SK-N-SH (cell line): ENCODE results near the gene CHMP6. TPM values are rescaled to one million over a fixed set of nuclear protein-coding genes. Genes with fewer than 3 reads are reported as not detected.

Experiments
- CTCF ChIA-PET: fragments of 300-600, 350-600 bp; formaldehyde crosslinking; extraction: SDS; loops from one replicate; lab custom pipeline; 2021; lab: Yijun Ruan, JAX
- POLR2A ChIA-PET: fragments of 350-600 bp; sonication (Branson Sonifier 250); formaldehyde crosslinking; extraction: SDS; loops from one replicate; lab custom pipeline; 2020; ENCODE audit warnings: antibody characterized with exemption, inconsistent platforms; lab: Yijun Ruan, JAX
- DNase-seq: peaks from one replicate; pipeline ENCODE4 v3.0.0; 2012
- H2AFZ ChIP-seq: fragments of 200-600 bp; sonication (generic); 2 replicates; pipeline ENCODE4 v1.8.1; 2016; ENCODE audit warnings: antibody characterized with exemption, mild to moderate bottlenecking, low read depth
- H3F3A ChIP-seq: fragments of 200-600 bp; sonication (generic); replicated peaks from 2 replicates; pipeline ENCODE3; 2016; ENCODE audit warnings: antibody characterized with exemption, mild to moderate bottlenecking; ENCODE audit not compliant: insufficient read depth
- H3K27ac ChIP-seq, 2 experiments: fragments of 200-500 bp in 1 of 2; fragments of 200-600 bp in 1 of 2; sonication (Bioruptor generic) in 1 of 2; sonication (generic), shearing (Covaris generic) in 1 of 2; 2 replicates each; pipeline versions ENCODE4 v1.5.1 to v1.6.1; 2014 to 2016; ENCODE audit warnings: low read depth in 2 of 2, inconsistent platforms in 1 of 2, low read length in 1 of 2, mild to moderate bottlenecking in 1 of 2, mixed read lengths in 1 of 2
- H3K27me3 ChIP-seq: fragments of 200-600 bp; sonication (generic), shearing (Covaris generic); 2 replicates; pipeline ENCODE4 v1.6.1; 2016; ENCODE audit warnings: mixed run types; ENCODE audit not compliant: insufficient read depth
- H3K36me3 ChIP-seq, 2 experiments: fragments of 200-500 bp in 1 of 2; fragments of 200-600 bp in 1 of 2; sonication (Bioruptor generic) in 1 of 2; sonication (generic) in 1 of 2; replicated peaks in 1 of 2; 2 replicates each; pipeline versions ENCODE3 to v1.5.1; 2014 to 2016; ENCODE audit warnings: low read length in 1 of 2, mild to moderate bottlenecking in 1 of 2; ENCODE audit not compliant: insufficient read depth in 2 of 2, control insufficient read depth in 1 of 2
- H3K4me1 ChIP-seq, 2 experiments: fragments of 200-500 bp in 1 of 2; fragments of 200-600 bp in 1 of 2; sonication (Bioruptor generic) in 1 of 2; sonication (generic), shearing (Covaris generic) in 1 of 2; 2 replicates each; pipeline versions ENCODE4 v1.5.1 to v1.6.1; 2014 to 2016; ENCODE audit warnings: low read depth in 1 of 2, low read length in 1 of 2, mixed run types in 1 of 2; ENCODE audit not compliant: insufficient read depth in 2 of 2, control insufficient read depth in 1 of 2
- H3K4me2 ChIP-seq: fragments of 200-600 bp; sonication (generic), shearing (Covaris generic); 2 replicates; pipeline ENCODE4 v1.6.1; 2017; ENCODE audit warnings: mixed run types
- H3K4me3 ChIP-seq, 2 experiments: fragments of 200-500 bp in 1 of 2; fragments of 200-600 bp in 1 of 2; sonication (Bioruptor generic) in 1 of 2; sonication (generic), shearing (Covaris generic) in 1 of 2; 2 replicates each; pipeline versions ENCODE4 v1.5.1 to v1.8.1; 2014 to 2016; ENCODE audit warnings: low read depth in 2 of 2, inconsistent platforms in 1 of 2, low read length in 1 of 2, mild to moderate bottlenecking in 1 of 2, mixed read lengths in 1 of 2, moderate library complexity in 1 of 2
- H3K79me2 ChIP-seq: fragments of 200-600 bp; sonication (generic); 2 replicates; pipeline ENCODE4 v1.8.1; 2017; ENCODE audit warnings: mild to moderate bottlenecking; ENCODE audit not compliant: insufficient read depth
- H3K9ac ChIP-seq: fragments of 200-600 bp; sonication (generic); 2 replicates; pipeline ENCODE4 v1.6.1; 2017; ENCODE audit warnings: mixed run types
- H3K9me2 ChIP-seq: fragments of 200-600 bp; sonication (generic); 2 replicates; pipeline ENCODE4 v1.6.1; 2017; ENCODE audit warnings: mixed run types
- H3K9me3 ChIP-seq: fragments of 200-600 bp; sonication (generic); 2 replicates; pipeline ENCODE4 v1.6.1; 2017; ENCODE audit warnings: mixed run types, mild to moderate bottlenecking, moderate library complexity
- H4K20me1 ChIP-seq: fragments of 200-600 bp; sonication (generic); 2 replicates; pipeline ENCODE4 v1.6.1; 2017; ENCODE audit warnings: mild to moderate bottlenecking, mixed run types; ENCODE audit not compliant: insufficient read depth
- CHD2 ChIP-seq: fragments of 150-350 bp; IDR thresholded peaks from 2 replicates; pipeline ENCODE4 v1.6.1; 2018; ENCODE audit warnings: low read length; ENCODE audit not compliant: partially characterized antibody
- ELF1 ChIP-seq: IDR thresholded peaks from 2 replicates; pipeline ENCODE4 v1.4.0; 2012
- JUND ChIP-seq: IDR thresholded peaks from 2 replicates; pipeline ENCODE4 v1.4.0; 2012
- MEF2A ChIP-seq: IDR thresholded peaks from 2 replicates; pipeline ENCODE4 v1.4.0; 2012; ENCODE audit warnings: low read depth, borderline replicate concordance
- NFIC ChIP-seq: IDR thresholded peaks from 2 replicates; pipeline ENCODE4 v1.4.0; 2012; ENCODE audit warnings: borderline replicate concordance
- NRF1 ChIP-seq: IDR thresholded peaks from 2 replicates; pipeline ENCODE4 v1.6.1; 2012; ENCODE audit warnings: low read depth, mild to moderate bottlenecking, low read length
- RFX5 ChIP-seq: IDR thresholded peaks from 2 replicates; pipeline ENCODE4 v1.6.1; 2012; ENCODE audit warnings: mild to moderate bottlenecking, improper control_type of control experiment, low read length
- RXRA ChIP-seq: IDR thresholded peaks from 2 replicates; pipeline ENCODE4 v1.4.0; 2012; ENCODE audit warnings: low read depth, mild to moderate bottlenecking, borderline replicate concordance
- SMC3 ChIP-seq: IDR thresholded peaks from 2 replicates; pipeline ENCODE4 v1.6.1; 2012; ENCODE audit warnings: low read depth, low read length, improper control_type of control experiment
- TCF12 ChIP-seq: IDR thresholded peaks from 2 replicates; pipeline ENCODE4 v1.4.0; 2012
- WGBS: methylation state at CpG from one replicate; pipeline ENCODE4 v1.1.6; 2017; ENCODE audit warnings: low lambda C conversion rate; 5-methylcytosine and 5-hydroxymethylcytosine counted together
- polyA plus RNA-seq, 3 experiments: library from polyadenylated mRNA; depleted of rRNA; stranded (reverse); fragments of >200 nt; gene quantifications; 2 replicates each; pipeline ENCODE4 v1.2.3, GENCODE V29; 2012
- TF ChIP-seq, protein P1 (sequence below): IDR thresholded peaks from 2 replicates; pipeline ENCODE4 v1.4.0; 2012; ENCODE audit warnings: low read depth
- TF ChIP-seq, protein P2 (sequence below): fragments of 150-350 bp; IDR thresholded peaks from 2 replicates; pipeline ENCODE4 v1.6.1; 2016; ENCODE audit warnings: mild to moderate bottlenecking, low read depth, low read length
- TF ChIP-seq, protein P3 (sequence below): IDR thresholded peaks from 2 replicates; pipeline ENCODE4; 2012
- TF ChIP-seq, protein P4 (sequence below): IDR thresholded peaks from 2 replicates; pipeline ENCODE4 v1.4.0; 2012; ENCODE audit warnings: low read depth, borderline replicate concordance
- TF ChIP-seq, protein P5 (sequence below): IDR thresholded peaks from 2 replicates; pipeline ENCODE4 v1.6.1; 2012; ENCODE audit warnings: mild to moderate bottlenecking, low read depth, low read length, moderate library complexity
- TF ChIP-seq, protein P6 (sequence below): fragments of 150-350 bp; IDR thresholded peaks from 2 replicates; pipeline ENCODE4 v1.6.1; 2017; ENCODE audit warnings: antibody characterized with exemption, low read length, low read depth, borderline replicate concordance

The CHMP6 gene
- polyA plus RNA-seq, 1 of the 3 experiments (the other 2 are of a cell fraction): 44.1 TPM

DNA sequence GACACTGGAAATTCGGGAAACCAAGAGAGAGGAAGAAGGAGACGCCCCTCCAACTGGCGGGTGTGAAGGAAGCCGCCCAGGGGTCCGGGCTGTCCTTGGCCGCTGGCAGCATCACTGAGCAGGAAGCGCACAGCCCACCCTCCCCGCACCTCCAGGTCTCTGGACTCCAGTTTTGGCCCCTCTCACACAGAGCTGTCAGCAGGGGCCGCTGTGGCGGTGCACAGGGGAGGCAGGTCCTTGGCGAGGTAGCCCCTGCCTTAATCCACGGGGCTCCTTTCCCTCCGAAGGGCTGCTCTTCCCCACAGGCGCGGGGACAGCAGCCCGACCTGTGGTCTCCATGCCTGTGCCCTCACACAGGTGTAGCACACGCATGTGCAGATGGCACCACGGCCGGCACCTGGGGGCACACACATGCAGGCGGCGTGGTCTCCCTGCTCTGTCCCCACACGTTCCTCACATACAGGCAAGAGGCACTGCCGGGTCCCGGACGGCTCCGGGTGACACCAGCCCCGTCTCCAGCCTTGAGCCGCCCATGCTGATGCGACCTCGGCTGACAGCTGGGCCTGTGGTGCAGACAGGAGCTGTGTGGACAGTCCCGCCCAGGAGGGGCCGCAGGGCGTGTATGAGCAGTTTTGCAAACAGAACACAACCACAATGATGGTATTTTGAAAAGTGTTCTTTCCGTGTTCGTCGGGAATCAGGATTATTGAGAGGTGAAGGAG, 26.6 kb upstream of the CHMP6 start:
- no peak for TF ChIP-seq MEF2A
- no peak for TF ChIP-seq RXRA
- TF ChIP-seq, protein P1, sequence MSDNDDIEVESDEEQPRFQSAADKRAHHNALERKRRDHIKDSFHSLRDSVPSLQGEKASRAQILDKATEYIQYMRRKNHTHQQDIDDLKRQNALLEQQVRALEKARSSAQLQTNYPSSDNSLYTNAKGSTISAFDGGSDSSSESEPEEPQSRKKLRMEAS: no peak
- no peak for TF ChIP-seq CHD2
- TF ChIP-seq NRF1: no peak
- no peak for TF ChIP-seq TCF12
- TF ChIP-seq RFX5: no peak
- TF ChIP-seq, protein P2, sequence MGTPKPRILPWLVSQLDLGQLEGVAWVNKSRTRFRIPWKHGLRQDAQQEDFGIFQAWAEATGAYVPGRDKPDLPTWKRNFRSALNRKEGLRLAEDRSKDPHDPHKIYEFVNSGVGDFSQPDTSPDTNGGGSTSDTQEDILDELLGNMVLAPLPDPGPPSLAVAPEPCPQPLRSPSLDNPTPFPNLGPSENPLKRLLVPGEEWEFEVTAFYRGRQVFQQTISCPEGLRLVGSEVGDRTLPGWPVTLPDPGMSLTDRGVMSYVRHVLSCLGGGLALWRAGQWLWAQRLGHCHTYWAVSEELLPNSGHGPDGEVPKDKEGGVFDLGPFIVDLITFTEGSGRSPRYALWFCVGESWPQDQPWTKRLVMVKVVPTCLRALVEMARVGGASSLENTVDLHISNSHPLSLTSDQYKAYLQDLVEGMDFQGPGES: no peak
- TF ChIP-seq ELF1: no peak
- TF ChIP-seq SMC3: no peak
- H3K9ac ChIP-seq: no peak overlapping the region
- ChIA-PET CTCF (interaction anchor here (1.4 to 1.9 kb wide), 2 partner anchors 14 to 538 kb away, joined by 3 to 8 read pairs; no protein-coding TSS in a partner anchor), POLR2A (interaction anchor here (0.5 kb wide), 2 partner anchors 666 to 1278 kb away, joined by 4 read pairs; no protein-coding TSS in a partner anchor)
- no peak for DNase-seq
- peaks cover 4% of the 10 kb centered on the region for H3F3A ChIP-seq
- H3K79me2 ChIP-seq: no peaks in the 10 kb centered on the region
- H3K27ac ChIP-seq: no peak overlapping the region
- H3K4me1 ChIP-seq: peaks cover 9 to 38% of the 10 kb centered on the region in 2 experiments; a peak in 2 of 4 replicates
- no peak overlapping the region for H3K4me3 ChIP-seq
- H3K36me3 ChIP-seq: peaks cover 0 to 15% of the 10 kb centered on the region in 2 experiments
- no peak overlapping the region for H2AFZ ChIP-seq
- no peaks in the 10 kb centered on the region for H3K27me3 ChIP-seq
- WGBS: 95% methylated on average over 32 of the region's 36 CpGs
- no peaks in the 10 kb centered on the region for H3K9me2 ChIP-seq
- H4K20me1 ChIP-seq: no peaks in the 10 kb centered on the region
- no peaks in the 10 kb centered on the region for H3K9me3 ChIP-seq
- no peak overlapping the region for H3K4me2 ChIP-seq

DNA sequence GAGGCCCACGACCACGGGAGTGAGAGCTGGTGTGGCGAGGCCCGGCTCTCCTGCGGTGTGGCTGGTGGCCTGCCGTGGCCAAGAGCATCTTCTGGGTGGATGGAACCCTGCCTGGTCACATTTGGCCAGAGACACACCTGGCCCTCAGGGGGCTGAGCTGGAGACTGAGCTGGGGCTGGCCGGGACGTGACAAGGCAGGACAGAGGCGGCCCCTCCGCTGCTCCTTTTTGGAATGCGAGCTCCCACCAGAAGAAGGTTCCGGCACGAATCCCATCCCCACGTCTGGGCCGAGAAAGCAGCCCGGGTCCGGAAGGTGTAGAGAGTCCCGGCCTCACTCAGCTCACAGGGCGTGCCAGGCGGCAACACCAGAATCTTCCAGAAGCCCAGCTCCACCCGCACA, 26.0 kb upstream of the CHMP6 start:
- no peaks in the 10 kb centered on the region for H3K9me3 ChIP-seq
- H3K4me1 ChIP-seq: peaks cover 9 to 37% of the 10 kb centered on the region in 2 experiments; a peak in 2 of 4 replicates
- POLR2A ChIA-PET: interaction anchor here (0.5 kb wide), 2 partner anchors 667 to 1278 kb away, joined by 4 read pairs; no protein-coding TSS in a partner anchor
- H3K27ac ChIP-seq: no peak overlapping the region
- H3K36me3 ChIP-seq: peaks cover 0 to 15% of the 10 kb centered on the region in 2 experiments
- H3K4me2 ChIP-seq: no peak overlapping the region
- H2AFZ ChIP-seq: no peak overlapping the region
- WGBS: 87% methylated on average over 17 of the region's 21 CpGs
- no peak for DNase-seq
- CTCF ChIA-PET: interaction anchor here (1.0 to 2.7 kb wide), 4 partner anchors 21 to 539 kb away, joined by 3 to 8 read pairs (median 5); no protein-coding TSS in a partner anchor
- peaks cover 4% of the 10 kb centered on the region for H3F3A ChIP-seq
- no peak overlapping the region for H3K4me3 ChIP-seq
- no peaks in the 10 kb centered on the region for H4K20me1 ChIP-seq
- H3K27me3 ChIP-seq: no peaks in the 10 kb centered on the region
- no peaks in the 10 kb centered on the region for H3K79me2 ChIP-seq
- H3K9me2 ChIP-seq: no peaks in the 10 kb centered on the region
- H3K9ac ChIP-seq: no peak overlapping the region
- TF ChIP-seq, protein P3, sequence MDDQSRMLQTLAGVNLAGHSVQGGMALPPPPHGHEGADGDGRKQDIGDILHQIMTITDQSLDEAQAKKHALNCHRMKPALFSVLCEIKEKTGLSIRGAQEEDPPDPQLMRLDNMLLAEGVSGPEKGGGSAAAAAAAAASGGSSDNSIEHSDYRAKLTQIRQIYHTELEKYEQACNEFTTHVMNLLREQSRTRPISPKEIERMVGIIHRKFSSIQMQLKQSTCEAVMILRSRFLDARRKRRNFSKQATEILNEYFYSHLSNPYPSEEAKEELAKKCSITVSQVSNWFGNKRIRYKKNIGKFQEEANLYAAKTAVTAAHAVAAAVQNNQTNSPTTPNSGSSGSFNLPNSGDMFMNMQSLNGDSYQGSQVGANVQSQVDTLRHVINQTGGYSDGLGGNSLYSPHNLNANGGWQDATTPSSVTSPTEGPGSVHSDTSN: no peak
- TF ChIP-seq, protein P4, sequence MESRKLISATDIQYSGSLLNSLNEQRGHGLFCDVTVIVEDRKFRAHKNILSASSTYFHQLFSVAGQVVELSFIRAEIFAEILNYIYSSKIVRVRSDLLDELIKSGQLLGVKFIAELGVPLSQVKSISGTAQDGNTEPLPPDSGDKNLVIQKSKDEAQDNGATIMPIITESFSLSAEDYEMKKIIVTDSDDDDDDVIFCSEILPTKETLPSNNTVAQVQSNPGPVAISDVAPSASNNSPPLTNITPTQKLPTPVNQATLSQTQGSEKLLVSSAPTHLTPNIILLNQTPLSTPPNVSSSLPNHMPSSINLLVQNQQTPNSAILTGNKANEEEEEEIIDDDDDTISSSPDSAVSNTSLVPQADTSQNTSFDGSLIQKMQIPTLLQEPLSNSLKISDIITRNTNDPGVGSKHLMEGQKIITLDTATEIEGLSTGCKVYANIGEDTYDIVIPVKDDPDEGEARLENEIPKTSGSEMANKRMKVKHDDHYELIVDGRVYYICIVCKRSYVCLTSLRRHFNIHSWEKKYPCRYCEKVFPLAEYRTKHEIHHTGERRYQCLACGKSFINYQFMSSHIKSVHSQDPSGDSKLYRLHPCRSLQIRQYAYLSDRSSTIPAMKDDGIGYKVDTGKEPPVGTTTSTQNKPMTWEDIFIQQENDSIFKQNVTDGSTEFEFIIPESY: no peak
- no peak for TF ChIP-seq NFIC
- TF ChIP-seq, protein P5, sequence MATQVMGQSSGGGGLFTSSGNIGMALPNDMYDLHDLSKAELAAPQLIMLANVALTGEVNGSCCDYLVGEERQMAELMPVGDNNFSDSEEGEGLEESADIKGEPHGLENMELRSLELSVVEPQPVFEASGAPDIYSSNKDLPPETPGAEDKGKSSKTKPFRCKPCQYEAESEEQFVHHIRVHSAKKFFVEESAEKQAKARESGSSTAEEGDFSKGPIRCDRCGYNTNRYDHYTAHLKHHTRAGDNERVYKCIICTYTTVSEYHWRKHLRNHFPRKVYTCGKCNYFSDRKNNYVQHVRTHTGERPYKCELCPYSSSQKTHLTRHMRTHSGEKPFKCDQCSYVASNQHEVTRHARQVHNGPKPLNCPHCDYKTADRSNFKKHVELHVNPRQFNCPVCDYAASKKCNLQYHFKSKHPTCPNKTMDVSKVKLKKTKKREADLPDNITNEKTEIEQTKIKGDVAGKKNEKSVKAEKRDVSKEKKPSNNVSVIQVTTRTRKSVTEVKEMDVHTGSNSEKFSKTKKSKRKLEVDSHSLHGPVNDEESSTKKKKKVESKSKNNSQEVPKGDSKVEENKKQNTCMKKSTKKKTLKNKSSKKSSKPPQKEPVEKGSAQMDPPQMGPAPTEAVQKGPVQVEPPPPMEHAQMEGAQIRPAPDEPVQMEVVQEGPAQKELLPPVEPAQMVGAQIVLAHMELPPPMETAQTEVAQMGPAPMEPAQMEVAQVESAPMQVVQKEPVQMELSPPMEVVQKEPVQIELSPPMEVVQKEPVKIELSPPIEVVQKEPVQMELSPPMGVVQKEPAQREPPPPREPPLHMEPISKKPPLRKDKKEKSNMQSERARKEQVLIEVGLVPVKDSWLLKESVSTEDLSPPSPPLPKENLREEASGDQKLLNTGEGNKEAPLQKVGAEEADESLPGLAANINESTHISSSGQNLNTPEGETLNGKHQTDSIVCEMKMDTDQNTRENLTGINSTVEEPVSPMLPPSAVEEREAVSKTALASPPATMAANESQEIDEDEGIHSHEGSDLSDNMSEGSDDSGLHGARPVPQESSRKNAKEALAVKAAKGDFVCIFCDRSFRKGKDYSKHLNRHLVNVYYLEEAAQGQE: no peak
- TF ChIP-seq CHD2: no peak
- no peak for TF ChIP-seq SMC3
- TF ChIP-seq, protein P6, sequence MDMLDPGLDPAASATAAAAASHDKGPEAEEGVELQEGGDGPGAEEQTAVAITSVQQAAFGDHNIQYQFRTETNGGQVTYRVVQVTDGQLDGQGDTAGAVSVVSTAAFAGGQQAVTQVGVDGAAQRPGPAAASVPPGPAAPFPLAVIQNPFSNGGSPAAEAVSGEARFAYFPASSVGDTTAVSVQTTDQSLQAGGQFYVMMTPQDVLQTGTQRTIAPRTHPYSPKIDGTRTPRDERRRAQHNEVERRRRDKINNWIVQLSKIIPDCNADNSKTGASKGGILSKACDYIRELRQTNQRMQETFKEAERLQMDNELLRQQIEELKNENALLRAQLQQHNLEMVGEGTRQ: no peak
- TF ChIP-seq JUND: no peak
